SK-N-SH (cell line): ENCODE data around the gene SND1. TPM values are rescaled to one million over a fixed set of nuclear protein-coding genes. Genes with fewer than 3 reads are reported as not detected.

ENCODE experiments used
- CTCF ChIA-PET: fragments of 300-600, 350-600 bp; formaldehyde crosslinking; extraction: SDS; loops from one replicate; lab custom pipeline; 2021; lab: Yijun Ruan, JAX
- POLR2A ChIA-PET: fragments of 350-600 bp; sonication (Branson Sonifier 250); formaldehyde crosslinking; extraction: SDS; loops from one replicate; lab custom pipeline; 2020; ENCODE audit warnings: antibody characterized with exemption, inconsistent platforms; lab: Yijun Ruan, JAX
- DNase-seq: peaks from one replicate; pipeline ENCODE4 v3.0.0; 2012
- H2AFZ ChIP-seq: fragments of 200-600 bp; sonication (generic); 2 replicates; pipeline ENCODE4 v1.8.1; 2016; ENCODE audit warnings: antibody characterized with exemption, mild to moderate bottlenecking, low read depth
- H3F3A ChIP-seq: fragments of 200-600 bp; sonication (generic); replicated peaks from 2 replicates; pipeline ENCODE3; 2016; ENCODE audit warnings: antibody characterized with exemption, mild to moderate bottlenecking; ENCODE audit not compliant: insufficient read depth
- H3K27ac ChIP-seq, 2 experiments: fragments of 200-500 bp in 1 of 2; fragments of 200-600 bp in 1 of 2; sonication (Bioruptor generic) in 1 of 2; sonication (generic), shearing (Covaris generic) in 1 of 2; 2 replicates each; pipeline versions ENCODE4 v1.5.1 to v1.6.1; 2014 to 2016; ENCODE audit warnings: low read depth in 2 of 2, inconsistent platforms in 1 of 2, low read length in 1 of 2, mild to moderate bottlenecking in 1 of 2, mixed read lengths in 1 of 2
- H3K27me3 ChIP-seq: fragments of 200-600 bp; sonication (generic), shearing (Covaris generic); 2 replicates; pipeline ENCODE4 v1.6.1; 2016; ENCODE audit warnings: mixed run types; ENCODE audit not compliant: insufficient read depth
- H3K36me3 ChIP-seq, 2 experiments: fragments of 200-500 bp in 1 of 2; fragments of 200-600 bp in 1 of 2; sonication (Bioruptor generic) in 1 of 2; sonication (generic) in 1 of 2; replicated peaks in 1 of 2; 2 replicates each; pipeline versions ENCODE3 to v1.5.1; 2014 to 2016; ENCODE audit warnings: low read length in 1 of 2, mild to moderate bottlenecking in 1 of 2; ENCODE audit not compliant: insufficient read depth in 2 of 2, control insufficient read depth in 1 of 2
- H3K4me1 ChIP-seq, 2 experiments: fragments of 200-500 bp in 1 of 2; fragments of 200-600 bp in 1 of 2; sonication (Bioruptor generic) in 1 of 2; sonication (generic), shearing (Covaris generic) in 1 of 2; 2 replicates each; pipeline versions ENCODE4 v1.5.1 to v1.6.1; 2014 to 2016; ENCODE audit warnings: low read depth in 1 of 2, low read length in 1 of 2, mixed run types in 1 of 2; ENCODE audit not compliant: insufficient read depth in 2 of 2, control insufficient read depth in 1 of 2
- H3K4me2 ChIP-seq: fragments of 200-600 bp; sonication (generic), shearing (Covaris generic); 2 replicates; pipeline ENCODE4 v1.6.1; 2017; ENCODE audit warnings: mixed run types
- H3K4me3 ChIP-seq, 2 experiments: fragments of 200-500 bp in 1 of 2; fragments of 200-600 bp in 1 of 2; sonication (Bioruptor generic) in 1 of 2; sonication (generic), shearing (Covaris generic) in 1 of 2; 2 replicates each; pipeline versions ENCODE4 v1.5.1 to v1.8.1; 2014 to 2016; ENCODE audit warnings: low read depth in 2 of 2, inconsistent platforms in 1 of 2, low read length in 1 of 2, mild to moderate bottlenecking in 1 of 2, mixed read lengths in 1 of 2, moderate library complexity in 1 of 2
- H3K79me2 ChIP-seq: fragments of 200-600 bp; sonication (generic); 2 replicates; pipeline ENCODE4 v1.8.1; 2017; ENCODE audit warnings: mild to moderate bottlenecking; ENCODE audit not compliant: insufficient read depth
- H3K9ac ChIP-seq: fragments of 200-600 bp; sonication (generic); 2 replicates; pipeline ENCODE4 v1.6.1; 2017; ENCODE audit warnings: mixed run types
- H3K9me2 ChIP-seq: fragments of 200-600 bp; sonication (generic); 2 replicates; pipeline ENCODE4 v1.6.1; 2017; ENCODE audit warnings: mixed run types
- H3K9me3 ChIP-seq: fragments of 200-600 bp; sonication (generic); 2 replicates; pipeline ENCODE4 v1.6.1; 2017; ENCODE audit warnings: mixed run types, mild to moderate bottlenecking, moderate library complexity
- H4K20me1 ChIP-seq: fragments of 200-600 bp; sonication (generic); 2 replicates; pipeline ENCODE4 v1.6.1; 2017; ENCODE audit warnings: mild to moderate bottlenecking, mixed run types; ENCODE audit not compliant: insufficient read depth
- CHD2 ChIP-seq: fragments of 150-350 bp; IDR thresholded peaks from 2 replicates; pipeline ENCODE4 v1.6.1; 2018; ENCODE audit warnings: low read length; ENCODE audit not compliant: partially characterized antibody
- FOXM1 ChIP-seq: IDR thresholded peaks from 2 replicates; pipeline ENCODE4 v1.4.0; 2012; ENCODE audit warnings: low read depth, mild to moderate bottlenecking
- MXI1 ChIP-seq: IDR thresholded peaks from 2 replicates; pipeline ENCODE4 v1.6.1; 2012; ENCODE audit warnings: mild to moderate bottlenecking, low read depth, low read length, improper control_type of control experiment
- NRF1 ChIP-seq: IDR thresholded peaks from 2 replicates; pipeline ENCODE4 v1.6.1; 2012; ENCODE audit warnings: low read depth, mild to moderate bottlenecking, low read length
- PBX3 ChIP-seq: IDR thresholded peaks from 2 replicates; pipeline ENCODE4; 2012
- POLR2AphosphoS5 ChIP-seq: IDR thresholded peaks from 2 replicates; pipeline ENCODE4 v1.6.1; 2012; ENCODE audit warnings: low read depth, low read length
- RCOR1 ChIP-seq: fragments of 150-350 bp; IDR thresholded peaks from 2 replicates; pipeline ENCODE4 v1.6.1; 2017; ENCODE audit warnings: antibody characterized with exemption, low read length
- REST ChIP-seq: IDR thresholded peaks from 2 replicates; pipeline ENCODE4 v1.6.1; 2012; ENCODE audit warnings: mild to moderate bottlenecking, low read depth, low read length, moderate library complexity
- SMC3 ChIP-seq: IDR thresholded peaks from 2 replicates; pipeline ENCODE4 v1.6.1; 2012; ENCODE audit warnings: low read depth, low read length, improper control_type of control experiment
- TEAD4 ChIP-seq: IDR thresholded peaks from 2 replicates; pipeline ENCODE4 v1.4.0; 2012; ENCODE audit warnings: mild to moderate bottlenecking, borderline replicate concordance; ENCODE audit not compliant: insufficient read depth
- YY1 ChIP-seq: IDR thresholded peaks from 2 replicates; pipeline ENCODE4 v1.4.0; 2012; ENCODE audit warnings: low read depth, mild to moderate bottlenecking
- WGBS: methylation state at CpG from one replicate; pipeline ENCODE4 v1.1.6; 2017; ENCODE audit warnings: low lambda C conversion rate; 5-methylcytosine and 5-hydroxymethylcytosine counted together
- polyA plus RNA-seq, 3 experiments: library from polyadenylated mRNA; depleted of rRNA; stranded (reverse); fragments of >200 nt; gene quantifications; 2 replicates each; pipeline ENCODE4 v1.2.3, GENCODE V29; 2012
- TF ChIP-seq, protein P1 (sequence below): fragments of 150-350 bp; IDR thresholded peaks from 2 replicates; pipeline ENCODE4 v1.6.1; 2017; ENCODE audit warnings: antibody characterized with exemption, low read length, low read depth, borderline replicate concordance

Gene SND1
- polyA plus RNA-seq, 1 of the 3 experiments (the other 2 are of a cell fraction): 165 TPM

GRCh38 chr7:127873715-127874636 lies 222.0 kb downstream of the SND1 start:
- Histone ChIP-seq H3K9me3 (no peaks in the 10 kb centered on the region), H3K27me3 (no peaks in the 10 kb centered on the region), H3K36me3 (peaks cover 0 to 9% of the 10 kb centered on the region in 2 experiments), H4K20me1 (peaks cover 5% of the 10 kb centered on the region; the same call in 1 of the 2 replicates), H3K27ac (no peak overlapping the region; a peak in 1 of 4 replicates), H3K9me2 (no peaks in the 10 kb centered on the region), H3K9ac (no peak overlapping the region), H3K4me1 (peaks cover 0 to 31% of the 10 kb centered on the region in 2 experiments; a peak in 3 of 4 replicates), H3K79me2 (peaks cover 71% of the 10 kb centered on the region), H3K4me3 (no peak overlapping the region), H3K4me2 (no peak overlapping the region), H2AFZ (no peak overlapping the region)
- CTCF ChIA-PET: interaction anchor here (1.0 to 1.6 kb wide), 3 partner anchors 18 to 31 kb away, joined by 3 to 4 read pairs (median 3); no protein-coding TSS in a partner anchor
- no peak for DNase-seq
- 89% methylated on average over 3 of the region's 3 CpGs for WGBS
- TF ChIP-seq POLR2AphosphoS5 (no peak), TEAD4 (no peak), MXI1 (no peak), NRF1 (no peak), SMC3 (no peak), FOXM1 (no peak), YY1 (no peak), CHD2 (no peak), RCOR1 (no peak), PBX3 (no peak), REST (no peak)
- TF ChIP-seq, protein P1, sequence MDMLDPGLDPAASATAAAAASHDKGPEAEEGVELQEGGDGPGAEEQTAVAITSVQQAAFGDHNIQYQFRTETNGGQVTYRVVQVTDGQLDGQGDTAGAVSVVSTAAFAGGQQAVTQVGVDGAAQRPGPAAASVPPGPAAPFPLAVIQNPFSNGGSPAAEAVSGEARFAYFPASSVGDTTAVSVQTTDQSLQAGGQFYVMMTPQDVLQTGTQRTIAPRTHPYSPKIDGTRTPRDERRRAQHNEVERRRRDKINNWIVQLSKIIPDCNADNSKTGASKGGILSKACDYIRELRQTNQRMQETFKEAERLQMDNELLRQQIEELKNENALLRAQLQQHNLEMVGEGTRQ: no peak
- TF ChIP-seq, all 33 proteins: peak for 0
- POLR2A ChIA-PET: no interaction called here
- peaks cover 34% of the 10 kb centered on the region for H3F3A ChIP-seq
